ENCODE measurements around the gene KRTAP4-7. TPM values are rescaled to one million over a fixed set of nuclear protein-coding genes. Genes with fewer than 3 reads are reported as not detected.

KRTAP4-7 gene
- total and polyA plus RNA-seq, 2 donors (not counting 3 experiments of a cell fraction or from before 2014, with no cell fraction given), result not detected

GRCh38 chr17:41065829-41066624 lies 17.9 kb upstream of the KRTAP4-7 start, which contains the start of gene KRTAP2-4:
KRTAP2-4 (minus strand) TSS chr17:41065879; CDS start chr17:41065845, 34 bp downstream.
- DNase-seq (ENCODE audit: low read depth, low spot score), result no peak
- Histone ChIP-seq H3K4me3 (replicated peaks in 1 of 3; ENCODE audit: insufficient read depth in 1 of 3, low read depth in 1 of 3, low read length in 3 of 3) (no peak within 1 kb of the TSS), H3K4me1 (ENCODE audit: control insufficient read depth, extremely low read depth, insufficient read depth, low read length) (no peaks in the 10 kb centered on the region), H3K36me3 (ENCODE audit: control insufficient read depth in 2 of 2, extremely low read depth in 1 of 2, insufficient read depth in 2 of 2, low read length in 2 of 2) (no peaks in the 10 kb centered on the region), H3K9ac (replicated peaks; ENCODE audit: extremely low read depth, insufficient read depth, low read length) (no peak within 1 kb of the TSS), H3K27me3 (ENCODE audit: control insufficient read depth in 2 of 2, insufficient read depth in 2 of 2, low read length in 2 of 2) (peaks cover 4 to 5% of the 10 kb centered on the region in 2 experiments), H3K27ac (ENCODE audit: insufficient read depth, low read depth, low read length) (no peak within 1 kb of the TSS), H4K20me1 (replicated peaks; ENCODE audit: control insufficient read depth, extremely low read depth, insufficient read depth, low read length) (no peaks in the 10 kb centered on the region), H3K4me2 (ENCODE audit: insufficient read depth, low read length) (no peak within 1 kb of the TSS), H3K9me1 (replicated peaks; ENCODE audit: control insufficient read depth, extremely low read depth, insufficient read depth, low read length) (no peaks in the 10 kb centered on the region), H3K9me3 (replicated peaks; ENCODE audit: control insufficient read depth, insufficient read depth, low read length) (no peaks in the 10 kb centered on the region), H2AFZ (ENCODE audit: low read depth, low read length) (no peak within 1 kb of the TSS), H3K79me2 (ENCODE audit: control insufficient read depth, insufficient read depth, low read length) (no peaks in the 10 kb centered on the region)
- no TSS peak for BruUV-seq (replicated peaks)
- ChIA-PET CTCF (no interaction called here), POLR2A (no interaction called here)
- intact Hi-C loops (cut with micrococcal nuclease) (no loop called here), dilution Hi-C loops (cut with MboI; ENCODE audit: extremely low pct_ligation_motif_present, low sequenced_read_pairs) (no loop called here)
- no peak for FAIRE-seq
- no peak for TF ChIP-seq JUN (IDR thresholded peaks at IDR 0.05; ENCODE audit: borderline replicate concordance, insufficient read depth, insufficient read length, low read depth)
- no peak for TF ChIP-seq POLR2AphosphoS5 (IDR thresholded peaks at IDR 0.05; ENCODE audit: insufficient read depth, low read depth, low read length)
- TF ChIP-seq POLR2A (IDR thresholded peaks at IDR 0.05; ENCODE audit: low read depth, low read length), result no peak

GRCh38 chr17:41067281-41067680 lies 16.7 kb upstream of the KRTAP4-7 start:
- no peak overlapping the region for H3K4me2 ChIP-seq (ENCODE audit: insufficient read depth, low read length)
- CTCF ChIA-PET, result no interaction called here
- dilution Hi-C loops (cut with MboI; ENCODE audit: extremely low pct_ligation_motif_present, low sequenced_read_pairs), result no loop called here

More at GRCh38 chr17:41067281-41067680, 16.7 kb upstream of the KRTAP4-7 start:
- H3K27ac ChIP-seq (ENCODE audit: insufficient read depth, low read depth, low read length), result no peak overlapping the region
- no peaks in the 10 kb centered on the region for H4K20me1 ChIP-seq (replicated peaks; ENCODE audit: control insufficient read depth, extremely low read depth, insufficient read depth, low read length)
- no peaks in the 10 kb centered on the region for H3K9me1 ChIP-seq (replicated peaks; ENCODE audit: control insufficient read depth, extremely low read depth, insufficient read depth, low read length)
- H3K4me3 ChIP-seq (replicated peaks in 1 of 3; ENCODE audit: insufficient read depth in 1 of 3, low read depth in 1 of 3, low read length in 3 of 3), result no peak overlapping the region
- FAIRE-seq, result no peak
- no peaks in the 10 kb centered on the region for H3K9me3 ChIP-seq (replicated peaks; ENCODE audit: control insufficient read depth, insufficient read depth, low read length)
- no TSS peak for BruUV-seq (replicated peaks)
- H3K27me3 ChIP-seq (ENCODE audit: control insufficient read depth in 2 of 2, insufficient read depth in 2 of 2, low read length in 2 of 2), result no peaks in the 10 kb centered on the region
- POLR2A ChIA-PET, result no interaction called here
- no peaks in the 10 kb centered on the region for H3K79me2 ChIP-seq (ENCODE audit: control insufficient read depth, insufficient read depth, low read length)
- no peak overlapping the region for H3K9ac ChIP-seq (replicated peaks; ENCODE audit: extremely low read depth, insufficient read depth, low read length)
- no peaks in the 10 kb centered on the region for H3K4me1 ChIP-seq (ENCODE audit: control insufficient read depth, extremely low read depth, insufficient read depth, low read length)
- no peak for DNase-seq (ENCODE audit: low read depth, low spot score)
- H2AFZ ChIP-seq (ENCODE audit: low read depth, low read length), result no peak overlapping the region
- TF ChIP-seq CTCF (IDR thresholded peaks at IDR 0.05; ENCODE audit: extremely low read depth in 1 of 2, insufficient read depth in 1 of 2, low read depth in 1 of 2, low read length in 2 of 2) (no peak), POLR2AphosphoS5 (IDR thresholded peaks at IDR 0.05; ENCODE audit: insufficient read depth, low read depth, low read length) (no peak), FOS (IDR thresholded peaks at IDR 0.05; ENCODE audit: borderline replicate concordance, insufficient read depth, low read length) (no peak), EZH2 (IDR thresholded peaks at IDR 0.05; ENCODE audit: borderline replicate concordance, low read depth, low read length, severe bottlenecking) (no peak), POLR2A (IDR thresholded peaks at IDR 0.05; ENCODE audit: low read depth, low read length) (no peak), MAX (IDR thresholded peaks at IDR 0.05; ENCODE audit: insufficient read depth, insufficient read length) (no peak), JUN (IDR thresholded peaks at IDR 0.05; ENCODE audit: borderline replicate concordance, insufficient read depth, insufficient read length, low read depth) (no peak), GATA2 (IDR thresholded peaks at IDR 0.05; ENCODE audit: insufficient read depth, insufficient read length, low read depth, low read length) (no peak), MYC (IDR thresholded peaks at IDR 0.05; ENCODE audit: low read depth, low read length) (no peak)
- no peaks in the 10 kb centered on the region for H3K36me3 ChIP-seq (ENCODE audit: control insufficient read depth in 2 of 2, extremely low read depth in 1 of 2, insufficient read depth in 2 of 2, low read length in 2 of 2)
- intact Hi-C loops (cut with micrococcal nuclease), result no loop called here
